RWPE1 (cell line): ENCODE measurements around the gene BBS5.
"Not testable (repeated sequence)": the region's sequence is repeated elsewhere in the genome, so short reads cannot be mapped to it uniquely, and the experiment has no call there.

Experiments
- CTCF ChIA-PET: fragments of 350-600 bp; sonication (Branson Sonifier 250); formaldehyde crosslinking; extraction: SDS; loops from one replicate; lab custom pipeline; 2021; lab: Yijun Ruan, JAX
- POLR2A ChIA-PET: fragments of 400-600 bp; formaldehyde crosslinking; extraction: SDS; loops from one replicate; lab custom pipeline; 2020; ENCODE audit warnings: antibody characterized with exemption; ENCODE audit not compliant: low non-redundant PET; lab: Yijun Ruan, JAX
- DNase-seq: peaks from one replicate; pipeline ENCODE4 v3.0.0; 2012; ENCODE audit warnings: low spot score
- H3K27ac ChIP-seq: fragments of 450-650 bp; 2 replicates; pipeline ENCODE4 v1.5.1; 2017
- CTCF ChIP-seq: fragments of 450-650 bp; conservative IDR thresholded peaks from 2 replicates; pipeline ENCODE4 v1.5.1; 2017; ENCODE audit warnings: low read depth, mild to moderate bottlenecking

Gene BBS5

GRCh38 chr2:169479257-169480078, at the start of gene BBS5:
BBS5 (plus strand) TSS chr2:169479494; CDS start chr2:169479554, 60 bp downstream.
- DNase-seq: peak; percentile 60
- ChIA-PET CTCF (interaction anchor here (0.7 to 1.5 kb wide), 4 partner anchors 8 to 449 kb away, joined by 3 to 7 read pairs (median 3); no protein-coding TSS in a partner anchor), POLR2A (no interaction called here)
- peak; percentile 71 for TF ChIP-seq CTCF
- H3K27ac ChIP-seq: peak within 1 kb of the TSS; percentile 68

- POLR2A ChIA-PET, H3K27ac ChIP-seq, CTCF ChIA-PET, DNase-seq: not testable (repeated sequence)
Measured at GRCh38 chr2:169431772-169432171, 47.5 kb upstream of the BBS5 start.

GRCh38 chr2:169434236-169434635, 45.1 kb upstream of the BBS5 start:
- CTCF ChIA-PET: interaction anchor here (0.7 kb wide), 1 partner anchor 572 kb away, joined by 4 read pairs; no protein-coding TSS in a partner anchor
- H3K27ac ChIP-seq, POLR2A ChIA-PET, DNase-seq: not testable (repeated sequence)

GRCh38 chr2:169438466-169439072, 40.7 kb upstream of the BBS5 start:
- POLR2A ChIA-PET: no interaction called here
- TF ChIP-seq CTCF: no peak
- no peak overlapping the region for H3K27ac ChIP-seq
- no peak for DNase-seq
- CTCF ChIA-PET: no interaction called here

- POLR2A ChIA-PET: no interaction called here
- no peak for TF ChIP-seq CTCF
- CTCF ChIA-PET: no interaction called here
- DNase-seq: no peak
- no peak overlapping the region for H3K27ac ChIP-seq
Measured at GRCh38 chr2:169439900-169440299, 39.4 kb upstream of the BBS5 start.

GRCh38 chr2:169446452-169446851, 32.8 kb upstream of the BBS5 start:
- POLR2A ChIA-PET: no interaction called here
- CTCF ChIA-PET: interaction anchor here (0.7 kb wide), 1 partner anchor 520 kb away, joined by 4 read pairs; no protein-coding TSS in a partner anchor
- DNase-seq: no peak
- TF ChIP-seq CTCF: no peak
- no peak overlapping the region for H3K27ac ChIP-seq

GRCh38 chr2:169448316-169448715, 31.0 kb upstream of the BBS5 start:
- POLR2A ChIA-PET: no interaction called here
- H3K27ac ChIP-seq: no peak overlapping the region
- DNase-seq: no peak
- CTCF ChIA-PET: no interaction called here
- no peak for TF ChIP-seq CTCF
